A549 (cell line): Measurements from ENCODE around the gene MAPK9. TPM values are rescaled to one million over a fixed set of nuclear protein-coding genes. Genes with fewer than 3 reads are reported as not detected.

Experiments
- ATAC-seq, 2 experiments: fragments of 200-7000 bp in 1 of 2; fragments of >200 bp in 1 of 2; cut with Nextera tagmentation in 1 of 2; cut with Tn5 transposase in 1 of 2; 3 replicates each; pipeline versions ENCODE4 v1.8.0 to v1.9.1; 2018 to 2020; ENCODE audit warnings: mild to moderate bottlenecking in 1 of 2, moderate library complexity in 1 of 2
- CTCF ChIA-PET: fragments of 300-600 bp; sonication (Branson Sonifier 250); formaldehyde crosslinking; extraction: SDS; loops from one replicate; lab custom pipeline; 2021; ENCODE audit warnings: antibody characterized with exemption, inconsistent platforms; lab: Yijun Ruan, JAX
- POLR2A ChIA-PET: fragments of 350-600 bp; formaldehyde crosslinking; extraction: SDS; loops from one replicate; lab custom pipeline; 2021; ENCODE audit warnings: antibody characterized with exemption, inconsistent platforms; lab: Yijun Ruan, JAX
- DNase-seq, 2 experiments: peaks; one replicate each; pipeline versions ENCODE4 v3.0.0 to v3.0.0-alpha.2; 2011 to 2016; ENCODE audit warnings: low read depth in 1 of 2, low spot score in 1 of 2
- FAIRE-seq: peaks from 2 replicates; lab custom pipeline; 2011; peaks lifted over from hg19 to GRCh38; lab: Jason Lieb, UNC
- H3K27ac ChIP-seq, 2 experiments: fragments of >200 bp; sonication (Bioruptor Twin); formaldehyde crosslinking; 3 replicates each; pipeline ENCODE4 v1.5.1; 2016 to 2017
- H3K4me1 ChIP-seq: fragments of >200 bp; sonication (Bioruptor Twin); formaldehyde crosslinking; 3 replicates; pipeline ENCODE4 v1.6.1; 2016
- H3K4me2 ChIP-seq: fragments of >200 bp; sonication (Bioruptor Twin); formaldehyde crosslinking; 3 replicates; pipeline ENCODE4 v1.6.1; 2016
- H3K4me3 ChIP-seq: fragments of >200 bp; sonication (Bioruptor Twin); formaldehyde crosslinking; 3 replicates; pipeline ENCODE4 v1.5.1; 2016
- H3K9me3 ChIP-seq: fragments of >200 bp; sonication (Bioruptor Twin); formaldehyde crosslinking; 3 replicates; pipeline ENCODE4 v1.6.1; 2016
- CEBPB ChIP-seq, 2 experiments: fragments of >200 bp in 1 of 2; sonication (Bioruptor Twin) in 1 of 2; formaldehyde crosslinking in 1 of 2; IDR thresholded peaks; 2 replicates each; pipeline ENCODE4 v1.6.1; 2012 to 2016
- EHMT2 ChIP-seq: fragments of 200-600 bp; sonication (generic); IDR thresholded peaks from 2 replicates; pipeline ENCODE4 v1.6.1; 2016; ENCODE audit warnings: antibody characterized with exemption, low read depth, mild to moderate bottlenecking, moderate library complexity
- FOSB ChIP-seq: fragments of 250-450 bp; sonication (Bioruptor Pico); IDR thresholded peaks from 2 replicates; pipeline ENCODE4 v1.5.0; 2020; ENCODE audit warnings: mild to moderate bottlenecking, moderate library complexity
- HDAC2 ChIP-seq: fragments of 200-600 bp; sonication (generic); IDR thresholded peaks from 2 replicates; pipeline ENCODE4 v1.6.1; 2016
- HES2 ChIP-seq: fragments of >200 bp; sonication (Bioruptor Twin); formaldehyde crosslinking; IDR thresholded peaks from 2 replicates; pipeline ENCODE4 v1.6.1; 2016
- HEYL ChIP-seq: fragments of 250-450 bp; sonication (Bioruptor Pico); IDR thresholded peaks from 2 replicates; pipeline ENCODE4 v1.8.0; 2021; ENCODE audit warnings: mild to moderate bottlenecking, moderate library complexity
- HOXA7 ChIP-seq: fragments of 250-450 bp; sonication (Bioruptor Pico); IDR thresholded peaks from 2 replicates; pipeline ENCODE4 v1.5.0; 2020; ENCODE audit warnings: mild to moderate bottlenecking, moderate library complexity
- JUNB ChIP-seq: fragments of >200 bp; sonication (Bioruptor Twin); formaldehyde crosslinking; IDR thresholded peaks from 2 replicates; pipeline ENCODE4 v1.6.1; 2016
- MYC ChIP-seq: IDR thresholded peaks from 2 replicates; pipeline ENCODE4 v1.6.1; 2012; ENCODE audit warnings: mild to moderate bottlenecking, inconsistent platforms, low read length, improper control_type of control experiment, borderline replicate concordance
- PBX3 ChIP-seq: IDR thresholded peaks from 2 replicates; pipeline ENCODE4 v1.6.1; 2012
- PHF8 ChIP-seq: fragments of 200-600 bp; sonication (generic); IDR thresholded peaks from 2 replicates; pipeline ENCODE4 v1.6.1; 2016; ENCODE audit warnings: low read depth, mild to moderate bottlenecking, antibody characterized with exemption, moderate library complexity, borderline replicate concordance
- POLR2AphosphoS2 ChIP-seq: conservative IDR thresholded peaks from 2 replicates; pipeline ENCODE4 v1.6.1; 2012; ENCODE audit warnings: low read length, improper control_type of control experiment, inconsistent platforms
- REST ChIP-seq: fragments of 200-600 bp; sonication (generic); IDR thresholded peaks from 2 replicates; pipeline ENCODE4 v1.6.1; 2016; ENCODE audit warnings: antibody characterized with exemption, mild to moderate bottlenecking, moderate library complexity
- SREBF2 ChIP-seq: fragments of 450-650 bp; IDR thresholded peaks from 2 replicates; pipeline ENCODE4 v1.6.1; 2014; ENCODE audit warnings: mild to moderate bottlenecking, moderate library complexity
- TP53 ChIP-seq: fragments of 250-450 bp; sonication (Bioruptor Pico); IDR thresholded peaks from 2 replicates; pipeline ENCODE4 v1.5.0; 2021; ENCODE audit warnings: mild to moderate bottlenecking, moderate library complexity
- ZFP36 ChIP-seq: fragments of 450-650 bp; IDR thresholded peaks from 2 replicates; pipeline ENCODE4 v1.6.1; 2014; ENCODE audit warnings: borderline replicate concordance; ENCODE audit not compliant: partially characterized antibody
- ZNF302 ChIP-seq: fragments of 250-450 bp; sonication (Bioruptor Pico); IDR thresholded peaks from 2 replicates; pipeline ENCODE4 v1.9.0; 2021; ENCODE audit warnings: inconsistent platforms, mild to moderate bottlenecking, moderate library complexity
- WGBS: methylation state at CpG from one replicate; pipeline ENCODE4 v1.1.6; 2017; ENCODE audit errors: missing lambda C conversion rate; 5-methylcytosine and 5-hydroxymethylcytosine counted together
- polyA plus RNA-seq, 4 experiments: library from polyadenylated mRNA; depleted of rRNA in 3 of 4; stranded (reverse); fragments of >200 nt; fragmentation: RNase III in 1 of 4; extraction: RNeasy Plus Mini Kit Qiagen cat#74134 plus additional on column Dnase treatment in 1 of 4; gene quantifications; 2 replicates in 3 of 4; 3 replicates in 1 of 4; pipeline ENCODE4 v1.2.3, GENCODE V29; 2011 to 2017

The MAPK9 gene
- polyA plus RNA-seq, 2 of the 4 experiments (the other 2 are of a cell fraction): 36.6 to 66.9 TPM

- no peak for FAIRE-seq
- ChIA-PET CTCF (interaction anchor here (0.8 to 11.1 kb wide), 7 partner anchors 10 to 181 kb away, joined by 4 to 181 read pairs (median 12); no protein-coding TSS in a partner anchor), POLR2A (no interaction called here)
- H3K27ac ChIP-seq: peak overlapping the region in 1 of 2 experiments; percentile 87; a peak in 3 of 6 replicates
- 95% methylated on average over 17 of the region's 19 CpGs for WGBS
- peaks cover 44% of the 10 kb centered on the region for H3K4me1 ChIP-seq
- H3K4me3 ChIP-seq: no peak overlapping the region
- H3K4me2 ChIP-seq: no peak overlapping the region
- no peak for ATAC-seq
- DNase-seq: no peak
- TF ChIP-seq HOXA7 (CRISPR knock-in tag): no peak
- H3K9me3 ChIP-seq: no peaks in the 10 kb centered on the region
Observed at GRCh38 chr5:180335614-180336233, 43.8 kb upstream of the MAPK9 start.

- TF ChIP-seq HDAC2: no peak
- no peak for TF ChIP-seq ZFP36
- TF ChIP-seq TP53 (CRISPR knock-in tag): no peak
- TF ChIP-seq REST: no peak
- TF ChIP-seq PHF8: no peak
- no peak for TF ChIP-seq MYC
- no peak for TF ChIP-seq CEBPB (IDR thresholded peaks at IDR 0.05)
- no peak for TF ChIP-seq HEYL (CRISPR knock-in tag)
- TF ChIP-seq PBX3: no peak
- no peak for TF ChIP-seq EHMT2
- no peak for TF ChIP-seq SREBF2
- TF ChIP-seq ZNF302 (CRISPR knock-in tag): no peak
- FAIRE-seq (no peak), DNase-seq (no peak), ATAC-seq (no peak)
- Histone ChIP-seq H3K4me3 (no peak overlapping the region), H3K9me3 (no peaks in the 10 kb centered on the region), H3K27ac (peak overlapping the region; percentile 82 to 87), H3K4me2 (no peak overlapping the region), H3K4me1 (peaks cover 49% of the 10 kb centered on the region)
- POLR2A ChIA-PET: no interaction called here
- WGBS: 93% methylated on average over 13 of the region's 15 CpGs
- CTCF ChIA-PET: interaction anchor here (0.8 to 14.9 kb wide), 7 partner anchors 9 to 181 kb away, joined by 4 to 250 read pairs (median 12); partner anchors contain the start of gene MAPK9
Observed at GRCh38 chr5:180334751-180335613, 43.1 kb upstream of the MAPK9 start.

- Histone ChIP-seq H3K4me3 (no peak overlapping the region), H3K27ac (peak overlapping the region; percentile 82 to 87), H3K9me3 (no peaks in the 10 kb centered on the region), H3K4me1 (peaks cover 53% of the 10 kb centered on the region), H3K4me2 (peak overlapping the region; percentile 69)
- FAIRE-seq: no peak
- TF ChIP-seq POLR2AphosphoS2: no peak
- TF ChIP-seq JUNB: no peak
- TF ChIP-seq FOSB (CRISPR knock-in tag): no peak
- TF ChIP-seq HES2: no peak
- ATAC-seq: peak in 1 of 2 experiments; percentile 3; a peak in 1 of 6 replicates
- ChIA-PET POLR2A (interaction anchor here (1.0 kb wide), 1 partner anchor 19 kb away, joined by 4 read pairs; the partner anchor contains the start of gene GFPT2), CTCF (interaction anchor here (1.1 to 14.9 kb wide), 7 partner anchors 10 to 157 kb away, joined by 3 to 250 read pairs (median 12); partner anchors contain the start of gene MAPK9)
- WGBS: 70% methylated on average over 6 of the region's 6 CpGs
- no peak for DNase-seq
Observed at GRCh38 chr5:180334176-180334575, 42.3 kb upstream of the MAPK9 start.
